Loucy (cell line): ENCODE data around the gene GORASP2.

Experiments
- H2AFZ ChIP-seq: fragments of 200-600 bp; sonication (generic); 2 replicates; pipeline ENCODE4 v1.6.0; 2016; ENCODE audit warnings: antibody characterized with exemption, mild to moderate bottlenecking, low read length, moderate library complexity
- H3F3A ChIP-seq: fragments of 200-600 bp; 2 replicates; pipeline ENCODE4 v1.6.0; 2016; ENCODE audit warnings: antibody characterized with exemption, low read depth, mild to moderate bottlenecking
- H3K27me3 ChIP-seq: fragments of 200-600 bp; sonication (generic); 2 replicates; pipeline ENCODE4 v1.6.1; 2014; ENCODE audit warnings: low read length, mild to moderate bottlenecking; ENCODE audit not compliant: insufficient read depth, poor library complexity, severe bottlenecking
- H3K36me3 ChIP-seq: fragments of 200-600 bp; sonication (generic); 2 replicates; pipeline ENCODE4 v1.6.1; 2016; ENCODE audit warnings: low read length; ENCODE audit not compliant: insufficient read depth
- H3K4me1 ChIP-seq: fragments of 200-600 bp; sonication (generic); 2 replicates; pipeline ENCODE4 v1.5.1; 2014; ENCODE audit warnings: low read length, mild to moderate bottlenecking; ENCODE audit not compliant: insufficient read depth, poor library complexity, severe bottlenecking
- H3K4me2 ChIP-seq: fragments of 200-600 bp; sonication (generic); 2 replicates; pipeline ENCODE4 v1.6.0; 2014; ENCODE audit warnings: antibody characterized with exemption, low read length, low read depth, mild to moderate bottlenecking; ENCODE audit not compliant: poor library complexity, severe bottlenecking
- H3K4me3 ChIP-seq: fragments of 200-600 bp; sonication (generic); 2 replicates; pipeline ENCODE4 v1.5.1; 2014; ENCODE audit warnings: low read length, mild to moderate bottlenecking, mixed read lengths; ENCODE audit not compliant: poor library complexity, severe bottlenecking
- H3K79me2 ChIP-seq: fragments of 200-600 bp; sonication (generic); 2 replicates; pipeline ENCODE4 v1.6.1; 2014; ENCODE audit warnings: low read length; ENCODE audit not compliant: insufficient read depth
- H3K9ac ChIP-seq: fragments of 200-600 bp; sonication (generic); 2 replicates; pipeline ENCODE4 v1.6.0; 2014; ENCODE audit warnings: mild to moderate bottlenecking, low read depth, low read length, moderate library complexity; ENCODE audit not compliant: poor library complexity, severe bottlenecking
- H3K9me2 ChIP-seq: fragments of 200-600 bp; sonication (generic); replicated peaks from 2 replicates; pipeline ENCODE4 v1.6.1; 2016; ENCODE audit warnings: low read depth, low read length, mixed read lengths
- H3K9me3 ChIP-seq: fragments of 200-600 bp; sonication (generic); 2 replicates; pipeline ENCODE4 v1.6.1; 2014; ENCODE audit warnings: mild to moderate bottlenecking, antibody characterized with exemption, low read length, low read depth; ENCODE audit not compliant: insufficient read depth
- H4K20me1 ChIP-seq: fragments of 200-600 bp; sonication (generic); 2 replicates; pipeline ENCODE4 v1.6.0; 2014; ENCODE audit warnings: antibody characterized with exemption, low read length, mild to moderate bottlenecking; ENCODE audit not compliant: insufficient read depth, poor library complexity, severe bottlenecking
- CTCF ChIP-seq: fragments of 200-600 bp; sonication (generic); conservative IDR thresholded peaks from 2 replicates; pipeline ENCODE4 v1.5.1; 2014; ENCODE audit warnings: mild to moderate bottlenecking, antibody characterized with exemption, low read length
- EZH2phosphoT487 ChIP-seq: fragments of 200-600 bp; IDR thresholded peaks from 2 replicates; pipeline ENCODE4 v1.6.1; 2018; ENCODE audit warnings: antibody characterized with exemption, mild to moderate bottlenecking, moderate library complexity, borderline replicate concordance

The GORASP2 gene

GRCh38 chr2:171013851-171014250 is 84.8 kb downstream of the GORASP2 start:
- H2AFZ ChIP-seq, result no peak overlapping the region
- no peak overlapping the region for H3K4me2 ChIP-seq
- H3K9me3 ChIP-seq, result no peaks in the 10 kb centered on the region
- H4K20me1 ChIP-seq, result no peaks in the 10 kb centered on the region
- no peaks in the 10 kb centered on the region for H3K9me2 ChIP-seq
- H3K36me3 ChIP-seq, result peaks cover 69% of the 10 kb centered on the region
- H3K4me1 ChIP-seq, result no peaks in the 10 kb centered on the region
- no peaks in the 10 kb centered on the region for H3K27me3 ChIP-seq
- H3K79me2 ChIP-seq, result no peaks in the 10 kb centered on the region
- no peak overlapping the region for H3K9ac ChIP-seq
- TF ChIP-seq CTCF, result no peak
- no peak for TF ChIP-seq EZH2phosphoT487
- no peaks in the 10 kb centered on the region for H3F3A ChIP-seq
- H3K4me3 ChIP-seq, result no peak overlapping the region

- no peaks in the 10 kb centered on the region for H3F3A ChIP-seq
- no peaks in the 10 kb centered on the region for H4K20me1 ChIP-seq
- H3K9ac ChIP-seq, result no peak overlapping the region
- H3K27me3 ChIP-seq, result no peaks in the 10 kb centered on the region
- H2AFZ ChIP-seq, result no peak overlapping the region
- no peaks in the 10 kb centered on the region for H3K79me2 ChIP-seq
- no peaks in the 10 kb centered on the region for H3K9me2 ChIP-seq
- peaks cover 53% of the 10 kb centered on the region for H3K36me3 ChIP-seq
- H3K4me1 ChIP-seq, result no peaks in the 10 kb centered on the region
- TF ChIP-seq CTCF, result no peak
- TF ChIP-seq EZH2phosphoT487, result no peak
- H3K9me3 ChIP-seq, result no peaks in the 10 kb centered on the region
- no peak overlapping the region for H3K4me2 ChIP-seq
- no peak overlapping the region for H3K4me3 ChIP-seq
Measured at GRCh38 chr2:171016125-171016524, 87.1 kb downstream of the GORASP2 start.
